Thoracic aorta (tissue), 2 donors: ENCODE data around the gene POLG. TPM values are rescaled to one million over a fixed set of nuclear protein-coding genes. Genes with fewer than 3 reads are reported as not detected.
A peak's percentile ranks its signal among the peaks of the same experiment; 100 is the strongest.

Experiments
- ATAC-seq: fragments of 150-250 bp; one replicate; pipeline ENCODE4 v1.8.0; 2017; ENCODE audit warnings: low read depth; ENCODE audit not compliant: insufficient number of reproducible peaks, low FRiP score
- DNase-seq: peaks from one replicate; pipeline ENCODE4 v3.0.0-alpha.2; 2020; ENCODE audit warnings: low spot score
- H3K27ac ChIP-seq, 2 donors: fragments of 200-600 bp; sonication (generic); 1 replicate in 1 of 2; 2 replicates in 1 of 2; pipeline ENCODE4 v1.5.1; 2016; ENCODE audit warnings: mild to moderate bottlenecking in 2 of 2, moderate library complexity in 2 of 2
- H3K27me3 ChIP-seq: fragments of 200-600 bp; sonication (generic); replicated peaks from 2 replicates; pipeline ENCODE4 v1.6.0; 2016; ENCODE audit warnings: mild to moderate bottlenecking; ENCODE audit not compliant: insufficient read depth
- H3K36me3 ChIP-seq: fragments of 200-600 bp; sonication (generic); one replicate; pipeline ENCODE4 v1.5.1; 2016
- H3K4me1 ChIP-seq, 2 donors: fragments of 200-600 bp; sonication (generic); 1 replicate in 1 of 2; 2 replicates in 1 of 2; pipeline versions ENCODE4 v1.5.1 to v1.6.0; 2016; ENCODE audit warnings: low read depth in 2 of 2, mild to moderate bottlenecking in 1 of 2; ENCODE audit not compliant: control insufficient read depth in 1 of 2
- H3K4me3 ChIP-seq: fragments of 200-600 bp; sonication (generic); 2 replicates; pipeline ENCODE4 v1.5.1; 2016; ENCODE audit warnings: mild to moderate bottlenecking
- H3K9me3 ChIP-seq: fragments of 200-600 bp; sonication (generic); 2 replicates; pipeline ENCODE4 v1.5.1; 2016
- CTCF ChIP-seq: fragments of 200-600 bp; sonication (generic); IDR thresholded peaks from one replicate; pipeline ENCODE4 v1.5.1; 2019; ENCODE audit warnings: antibody characterized with exemption
- total RNA-seq, 2 donors: library from RNA; depleted of rRNA; stranded (reverse); fragments of >200 nt; gene quantifications; one replicate each; pipeline versions ENCODE4 v1.1.0 to v1.2.3, GENCODE V29; 2016

POLG gene
- total RNA-seq, 2 donors from 2014 or later: 89.2 to 89.8 TPM

- no peak for ATAC-seq
- H3K4me3 ChIP-seq: no peak overlapping the region
- H3K36me3 ChIP-seq: no peaks in the 10 kb centered on the region
- DNase-seq: no peak
- TF ChIP-seq CTCF: no peak
- no peaks in the 10 kb centered on the region for H3K4me1 ChIP-seq
- H3K27me3 ChIP-seq: no peaks in the 10 kb centered on the region
- no peak overlapping the region for H3K27ac ChIP-seq
- no peaks in the 10 kb centered on the region for H3K9me3 ChIP-seq
These were observed 14.6 kb upstream of the POLG start for GRCh38 chr15:89349206-89349558.

- DNase-seq (no peak), ATAC-seq (peak; percentile 27)
- no peak for TF ChIP-seq CTCF
- no peaks in the 10 kb centered on the region for H3K4me1 ChIP-seq
- no peak overlapping the region for H3K4me3 ChIP-seq
- H3K27me3 ChIP-seq: no peaks in the 10 kb centered on the region
- H3K36me3 ChIP-seq: no peaks in the 10 kb centered on the region
- H3K9me3 ChIP-seq: no peaks in the 10 kb centered on the region
- H3K27ac ChIP-seq: no peak overlapping the region
These were observed 12.1 kb upstream of the POLG start for GRCh38 chr15:89346516-89347231.

- no peak for ATAC-seq
- H3K9me3 ChIP-seq: no peaks in the 10 kb centered on the region
- no peak overlapping the region for H3K27ac ChIP-seq
- no peaks in the 10 kb centered on the region for H3K4me1 ChIP-seq
- H3K4me3 ChIP-seq: no peak overlapping the region
- no peak for TF ChIP-seq CTCF
- H3K36me3 ChIP-seq: no peaks in the 10 kb centered on the region
- H3K27me3 ChIP-seq: no peaks in the 10 kb centered on the region
- DNase-seq: no peak
These were observed 10.6 kb upstream of the POLG start for GRCh38 chr15:89345248-89345647.

GRCh38 chr15:89342840-89343239, 8.2 kb upstream of the POLG start:
- H3K27me3 ChIP-seq: no peaks in the 10 kb centered on the region
- no peaks in the 10 kb centered on the region for H3K9me3 ChIP-seq
- no peak overlapping the region for H3K4me3 ChIP-seq
- no peaks in the 10 kb centered on the region for H3K36me3 ChIP-seq
- no peak overlapping the region for H3K27ac ChIP-seq
- no peak for TF ChIP-seq CTCF
- DNase-seq: no peak
- no peak for ATAC-seq
- no peaks in the 10 kb centered on the region for H3K4me1 ChIP-seq

GRCh38 chr15:89341316-89342005, 6.8 kb upstream of the POLG start:
- no peak for TF ChIP-seq CTCF
- Histone ChIP-seq H3K9me3 (no peaks in the 10 kb centered on the region), H3K27me3 (no peaks in the 10 kb centered on the region), H3K27ac (no peak overlapping the region), H3K4me3 (no peak overlapping the region), H3K36me3 (no peaks in the 10 kb centered on the region), H3K4me1 (no peaks in the 10 kb centered on the region)
- ATAC-seq (no peak), DNase-seq (no peak)
